ENCODE data around the gene ITGB1BP1. TPM values are rescaled to one million over a fixed set of nuclear protein-coding genes. Genes with fewer than 3 reads are reported as not detected.
A peak's percentile ranks its signal among the peaks of the same experiment; 100 is the strongest.

ITGB1BP1 gene
- total and polyA plus RNA-seq, 9 of the 15 experiments (the other 6 are each of a cell fraction or from before 2014, with no cell fraction given) = 37.8 to 95.3 (median 50.4) TPM

- Histone ChIP-seq H4K20me1 (replicated peaks; ENCODE audit: control insufficient read depth, insufficient read depth, low read length) (no peaks in the 10 kb centered on the region), H3K4me3 (no peak overlapping the region), H3K4me1 (replicated peaks in 1 of 2; ENCODE audit: control insufficient read depth in 2 of 2, insufficient read depth in 2 of 2, low read length in 2 of 2) (no peaks in the 10 kb centered on the region), H3K9me3 (replicated peaks; ENCODE audit: control insufficient read depth, insufficient read depth, low read depth, low read length) (no peaks in the 10 kb centered on the region), H3K4me2 (ENCODE audit: insufficient read depth, low read length) (no peak overlapping the region), H3K27ac (ENCODE audit: extremely low read depth, low read depth, low read length) (no peak overlapping the region), H2AFZ (ENCODE audit: low read depth, low read length) (no peak overlapping the region), H3K27me3 (ENCODE audit: control insufficient read depth in 2 of 2, insufficient read depth in 2 of 2, low read length in 2 of 2) (peaks cover 0 to 24% of the 10 kb centered on the region in 2 experiments; a peak in 4 of 5 replicates), H3K9me1 (ENCODE audit: control insufficient read depth, insufficient read depth, low read length) (no peaks in the 10 kb centered on the region), H3K36me3 (ENCODE audit: control insufficient read depth, insufficient read depth, low read length) (no peaks in the 10 kb centered on the region), H3K79me2 (ENCODE audit: control insufficient read depth, insufficient read depth, low read length) (no peaks in the 10 kb centered on the region), H3K9ac (ENCODE audit: insufficient read depth in 1 of 2, low read depth in 2 of 2, low read length in 2 of 2) (peak overlapping the region in 1 of 2 experiments; percentile 55; a peak in 1 of 4 replicates)
- FAIRE-seq (no peak), ATAC-seq (no peak), DNase-seq (ENCODE audit: extremely low read depth in 1 of 4, low spot score in 3 of 4) (no peak)
- ChIA-PET CTCF (ENCODE audit: low intra/inter-chr PET ratio) (no interaction called here), POLR2A (interaction anchor here (0.6 kb wide), 1 partner anchor 822 kb away, joined by 3 read pairs; no protein-coding TSS in a partner anchor)
- BruUV-seq (replicated peaks) = no TSS peak
- in situ Hi-C loops (cut with MboI) = no loop called here
- intact Hi-C loops (cut with micrococcal nuclease) = no loop called here
- 12% methylated on average over 5 of the region's 6 CpGs for WGBS (ENCODE audit: insufficient coverage, low coverage, missing lambda C conversion rate)
- no peak for TF ChIP-seq HMGXB4 (CRISPR knock-in tag; IDR thresholded peaks at IDR 0.05)
- TF ChIP-seq, protein P1, sequence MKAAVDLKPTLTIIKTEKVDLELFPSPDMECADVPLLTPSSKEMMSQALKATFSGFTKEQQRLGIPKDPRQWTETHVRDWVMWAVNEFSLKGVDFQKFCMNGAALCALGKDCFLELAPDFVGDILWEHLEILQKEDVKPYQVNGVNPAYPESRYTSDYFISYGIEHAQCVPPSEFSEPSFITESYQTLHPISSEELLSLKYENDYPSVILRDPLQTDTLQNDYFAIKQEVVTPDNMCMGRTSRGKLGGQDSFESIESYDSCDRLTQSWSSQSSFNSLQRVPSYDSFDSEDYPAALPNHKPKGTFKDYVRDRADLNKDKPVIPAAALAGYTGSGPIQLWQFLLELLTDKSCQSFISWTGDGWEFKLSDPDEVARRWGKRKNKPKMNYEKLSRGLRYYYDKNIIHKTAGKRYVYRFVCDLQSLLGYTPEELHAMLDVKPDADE (conservative IDR thresholded peaks at IDR 0.05; ENCODE audit: control insufficient read depth, low read depth, low read length) = no peak
Observed at GRCh38 chr2:9366026-9366425, 57.3 kb downstream of the ITGB1BP1 start.
